Keratinocyte (primary cell): ENCODE measurements around the gene PDE9A.

Experiments used
- CTCF ChIP-seq, 3 experiments: IDR thresholded peaks in 1 of 3; conservative IDR thresholded peaks in 1 of 3; optimal IDR thresholded peaks in 1 of 3; 2 replicates in 2 of 3; 3 replicates in 1 of 3; pipeline versions ENCODE3 to v1.5.1; 2011; ENCODE audit warnings: low read length in 3 of 3, mild to moderate bottlenecking in 3 of 3, moderate library complexity in 2 of 3, control low read depth in 1 of 3, inconsistent platforms in 1 of 3; ENCODE audit not compliant: insufficient read depth in 2 of 3; ENCODE audit errors: extremely low read depth in 1 of 3
- EZH2 ChIP-seq: IDR thresholded peaks from one replicate; pipeline ENCODE4 v1.6.1; 2012; ENCODE audit warnings: inconsistent platforms, mild to moderate bottlenecking, low read length, moderate library complexity

- TF ChIP-seq CTCF (optimal IDR thresholded peaks at IDR 0.05 in 1 of 3, IDR thresholded peaks at IDR 0.05 in 1 of 3, conservative IDR thresholded peaks at IDR 0.05 in 1 of 3; ENCODE audit: extremely low read depth in 1 of 3, insufficient read depth in 2 of 3, low read length in 3 of 3), result no peak
- TF ChIP-seq EZH2, result no peak
Measured at GRCh38 chr21:42696501-42697040, 43.1 kb downstream of the PDE9A start.
